Spleen (tissue), 7 donors: Measurements from ENCODE around the gene NDUFAF8.

Experiments
- POLR2A ChIP-seq, 3 donors: fragments of 450-650 bp; IDR thresholded peaks; one replicate each; pipeline ENCODE4 v1.5.1; 2017; ENCODE audit warnings: antibody characterized with exemption in 3 of 3, mild to moderate bottlenecking in 1 of 3
- POLR2AphosphoS5 ChIP-seq, 3 donors: sonication (generic); formaldehyde crosslinking; IDR thresholded peaks; one replicate each; pipeline ENCODE4 v1.5.1; 2017; ENCODE audit warnings: antibody characterized with exemption in 3 of 3
- TF ChIP-seq, protein P1 (sequence below), 11 experiments: fragments of 200-600 bp in 7 of 11; fragments of 450-650 bp in 4 of 11; sonication (generic) in 4 of 11; IDR thresholded peaks in 8 of 11; conservative IDR thresholded peaks in 3 of 11; 1 replicate in 7 of 11; 2 replicates in 4 of 11; pipeline versions ENCODE4 v1.4.0 to v1.8.0; 2016 to 2021; ENCODE audit warnings: antibody characterized with exemption in 11 of 11, inconsistent platforms in 4 of 11, mild to moderate bottlenecking in 1 of 11
- donor health status: DM: no; HTN: no; CAD: no; lungs with moderate emphysema.
- donor health status: DM: no; HTN: no; CAD: no.
- donor health status: DM: no; HTN: no; CAD: no.

DNA sequence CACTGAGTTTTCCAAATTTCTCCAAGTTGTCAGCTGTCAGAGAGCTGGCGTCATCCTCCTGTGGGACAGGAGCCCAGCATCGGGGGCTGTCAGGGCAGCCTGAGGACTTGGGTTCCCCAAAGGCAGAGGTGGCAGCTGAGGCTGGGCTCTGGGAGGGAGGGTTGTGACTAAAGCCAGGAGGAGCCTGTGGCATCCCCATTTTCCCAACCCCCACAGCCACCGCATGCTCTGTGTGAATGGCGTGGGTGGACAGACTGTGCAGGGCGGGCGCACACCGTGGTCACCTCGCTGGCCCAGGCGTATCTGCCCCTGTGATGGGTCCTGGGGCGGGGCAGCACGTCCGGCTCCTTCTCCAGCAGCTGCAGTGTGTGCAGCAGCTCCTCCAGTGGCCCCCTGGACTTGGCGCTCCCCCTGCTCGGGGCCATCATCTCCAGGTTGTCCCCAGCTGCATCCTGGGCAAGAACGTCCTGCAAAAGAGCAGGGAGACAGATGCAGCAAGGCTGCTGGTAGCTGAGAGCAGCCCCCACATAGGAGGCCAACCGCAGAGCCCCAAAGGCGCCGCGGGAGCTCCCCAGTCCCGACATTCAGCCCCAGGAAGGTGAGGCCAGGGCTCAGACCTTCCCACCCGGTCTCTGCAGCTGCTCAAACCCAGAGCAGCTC lies 41.2 kb upstream of the NDUFAF8 start:
- TF ChIP-seq, protein P1, sequence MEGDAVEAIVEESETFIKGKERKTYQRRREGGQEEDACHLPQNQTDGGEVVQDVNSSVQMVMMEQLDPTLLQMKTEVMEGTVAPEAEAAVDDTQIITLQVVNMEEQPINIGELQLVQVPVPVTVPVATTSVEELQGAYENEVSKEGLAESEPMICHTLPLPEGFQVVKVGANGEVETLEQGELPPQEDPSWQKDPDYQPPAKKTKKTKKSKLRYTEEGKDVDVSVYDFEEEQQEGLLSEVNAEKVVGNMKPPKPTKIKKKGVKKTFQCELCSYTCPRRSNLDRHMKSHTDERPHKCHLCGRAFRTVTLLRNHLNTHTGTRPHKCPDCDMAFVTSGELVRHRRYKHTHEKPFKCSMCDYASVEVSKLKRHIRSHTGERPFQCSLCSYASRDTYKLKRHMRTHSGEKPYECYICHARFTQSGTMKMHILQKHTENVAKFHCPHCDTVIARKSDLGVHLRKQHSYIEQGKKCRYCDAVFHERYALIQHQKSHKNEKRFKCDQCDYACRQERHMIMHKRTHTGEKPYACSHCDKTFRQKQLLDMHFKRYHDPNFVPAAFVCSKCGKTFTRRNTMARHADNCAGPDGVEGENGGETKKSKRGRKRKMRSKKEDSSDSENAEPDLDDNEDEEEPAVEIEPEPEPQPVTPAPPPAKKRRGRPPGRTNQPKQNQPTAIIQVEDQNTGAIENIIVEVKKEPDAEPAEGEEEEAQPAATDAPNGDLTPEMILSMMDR (IDR thresholded peaks at IDR 0.05 in 8 of 11, conservative IDR thresholded peaks at IDR 0.05 in 3 of 11): no peak
- TF ChIP-seq POLR2A (IDR thresholded peaks at IDR 0.05) (no peak), POLR2AphosphoS5 (IDR thresholded peaks at IDR 0.05) (no peak)
